Testis (tissue), 5 donors: ENCODE results near the gene PPIL6. TPM values are rescaled to one million over a fixed set of nuclear protein-coding genes. Genes with fewer than 3 reads are reported as not detected.
A peak's percentile ranks its signal among the peaks of the same experiment; 100 is the strongest.

ENCODE experiments used
- DNase-seq: peaks from one replicate; pipeline ENCODE4 v3.0.0-alpha.2; 2019
- H3K27ac ChIP-seq, 2 donors: fragments of 200-600 bp; sonication (generic); one replicate each; pipeline ENCODE4 v1.5.1; 2019
- H3K27me3 ChIP-seq: fragments of 200-600 bp; sonication (generic); one replicate; pipeline ENCODE4 v1.5.1; 2019
- H3K36me3 ChIP-seq: fragments of 200-600 bp; sonication (generic); one replicate; pipeline ENCODE4 v1.5.1; 2017; ENCODE audit warnings: low read depth; ENCODE audit errors: missing control alignments
- H3K4me1 ChIP-seq: fragments of 200-600 bp; sonication (generic); one replicate; pipeline ENCODE4 v1.5.1; 2019
- H3K4me3 ChIP-seq, 2 donors: fragments of 200-600 bp; sonication (generic); one replicate each; pipeline ENCODE4 v1.5.1; 2017 to 2019
- H3K9me3 ChIP-seq: fragments of 200-600 bp; sonication (generic); one replicate; pipeline ENCODE4 v1.5.1; 2017
- POLR2A ChIP-seq: fragments of 450-650 bp; IDR thresholded peaks from one replicate; pipeline ENCODE4 v1.6.1; 2017; ENCODE audit warnings: antibody characterized with exemption, mild to moderate bottlenecking, moderate library complexity
- WGBS, 2 donors: methylation state at CpG; one replicate each; pipeline ENCODE4 v1.1.5; 2018; 5-methylcytosine and 5-hydroxymethylcytosine counted together
- intact Hi-C: fragments of 100-400 bp; cut with DNase I; formaldehyde crosslinking; loops from one replicate; pipeline ENCODE4 v1.15.1; 2023; ENCODE audit warnings: low total_unique reads
- long read RNA-seq, 2 donors: transcript quantifications; one replicate each; lab custom pipeline, GENCODE V29; 2026
- polyA plus RNA-seq: library from polyadenylated mRNA; stranded (reverse); fragments of 350-450 nt; fragmentation: Illumina TruSeq; extraction: RNeasy Lipid Tissue Mini Kit (QIAGEN cat#74804); gene quantifications from one replicate; pipeline ENCODE4 v1.2.3, GENCODE V29; 2014; ENCODE audit warnings: low read depth, low replicate concordance; ENCODE audit not compliant: insufficient read depth
- total RNA-seq, 2 donors: library from RNA; depleted of rRNA; stranded (reverse); fragments of >200 nt; gene quantifications; one replicate each; pipeline ENCODE4 v1.2.3, GENCODE V29; 2016
- TF ChIP-seq, protein P1 (sequence below), 3 experiments: fragments of 450-650 bp in 2 of 3; fragments of 200-600 bp in 1 of 3; sonication (generic) in 1 of 3; IDR thresholded peaks; one replicate each; pipeline ENCODE4 v1.5.1; 2016 to 2019; ENCODE audit warnings: antibody characterized with exemption in 3 of 3, mild to moderate bottlenecking in 2 of 3, moderate library complexity in 1 of 3

The PPIL6 gene
- total RNA-seq, result 10 to 100 TPM; 15.2 to 26.7 TPM
- polyA plus RNA-seq, result 54.6 TPM
- long read RNA-seq, donor 1, full-length matches to known transcripts, result 2 of 2 reads
- long read RNA-seq, donor 1, partial matches to known transcripts, result 0 of 2 reads
- long read RNA-seq, donor 1, other reads (novel, unspliced or antisense), result 0 of 2 reads
- long read RNA-seq, donor 2, full-length matches to known transcripts, result 1 of 1 reads
- long read RNA-seq, donor 2, partial matches to known transcripts, result 0 of 1 reads
- long read RNA-seq, donor 2, other reads (novel, unspliced or antisense), result 0 of 1 reads

DNA sequence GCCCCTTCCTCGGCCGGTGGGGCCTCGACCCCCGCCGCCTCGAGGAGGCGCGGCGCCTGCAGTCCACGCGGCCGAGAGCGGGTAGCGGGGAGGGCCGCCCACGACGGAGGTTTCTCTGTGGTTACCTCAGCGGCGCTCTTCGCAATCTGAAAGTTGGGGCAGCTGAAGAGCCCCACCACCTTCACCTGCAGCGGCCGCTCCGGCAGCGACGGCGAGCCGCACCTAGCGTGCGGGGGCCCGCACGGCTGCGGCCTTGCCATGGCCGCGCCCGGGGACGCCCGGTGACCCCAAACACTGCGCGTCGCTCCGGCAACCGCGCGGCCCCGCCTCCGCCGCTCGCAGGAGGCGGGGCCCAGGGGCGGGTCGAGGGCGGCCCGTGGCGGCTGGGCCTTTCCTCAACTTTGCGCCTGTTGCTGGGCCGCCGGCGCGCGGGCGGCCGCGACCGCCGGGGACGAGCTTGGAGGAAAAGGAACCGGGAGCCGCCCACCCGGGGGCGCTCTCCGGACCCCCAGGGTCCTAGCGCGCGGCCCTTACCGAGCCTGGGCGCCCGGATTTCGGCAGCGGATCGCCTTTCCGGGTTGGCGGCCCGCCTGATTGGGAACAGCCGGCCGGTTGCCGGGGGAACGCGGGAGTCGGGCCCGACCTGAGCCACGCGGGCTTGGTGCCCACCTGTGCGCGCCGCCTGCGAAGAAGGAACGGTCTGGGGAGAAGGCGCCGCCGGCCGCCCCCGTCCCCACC lies at the start of gene PPIL6, which contains the start of gene SMPD2:
Gene PPIL6 (minus strand): TSS at position 298 of the 738 bp plus-strand sequence. CDS start 38 bp downstream, at position 260.
Gene SMPD2 (plus strand): TSS at position 394 of the 738 bp plus-strand sequence. CDS start 398 bp downstream, outside the sequence.
- peaks cover 4% of the 10 kb centered on the region for H3K4me1 ChIP-seq
- TF ChIP-seq POLR2A, result peak; percentile 8
- TF ChIP-seq, protein P1, sequence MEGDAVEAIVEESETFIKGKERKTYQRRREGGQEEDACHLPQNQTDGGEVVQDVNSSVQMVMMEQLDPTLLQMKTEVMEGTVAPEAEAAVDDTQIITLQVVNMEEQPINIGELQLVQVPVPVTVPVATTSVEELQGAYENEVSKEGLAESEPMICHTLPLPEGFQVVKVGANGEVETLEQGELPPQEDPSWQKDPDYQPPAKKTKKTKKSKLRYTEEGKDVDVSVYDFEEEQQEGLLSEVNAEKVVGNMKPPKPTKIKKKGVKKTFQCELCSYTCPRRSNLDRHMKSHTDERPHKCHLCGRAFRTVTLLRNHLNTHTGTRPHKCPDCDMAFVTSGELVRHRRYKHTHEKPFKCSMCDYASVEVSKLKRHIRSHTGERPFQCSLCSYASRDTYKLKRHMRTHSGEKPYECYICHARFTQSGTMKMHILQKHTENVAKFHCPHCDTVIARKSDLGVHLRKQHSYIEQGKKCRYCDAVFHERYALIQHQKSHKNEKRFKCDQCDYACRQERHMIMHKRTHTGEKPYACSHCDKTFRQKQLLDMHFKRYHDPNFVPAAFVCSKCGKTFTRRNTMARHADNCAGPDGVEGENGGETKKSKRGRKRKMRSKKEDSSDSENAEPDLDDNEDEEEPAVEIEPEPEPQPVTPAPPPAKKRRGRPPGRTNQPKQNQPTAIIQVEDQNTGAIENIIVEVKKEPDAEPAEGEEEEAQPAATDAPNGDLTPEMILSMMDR (IDR thresholded peaks at IDR 0.05), result peak in 2 of 3 experiments; percentile 11 to 25
- intact Hi-C loops, result no loop called here
- peak; percentile 92 for DNase-seq
- H3K9me3 ChIP-seq, result no peaks in the 10 kb centered on the region
- no peaks in the 10 kb centered on the region for H3K27me3 ChIP-seq
- peak within 1 kb of the TSS; percentile 82 to 85 for H3K27ac ChIP-seq
- H3K36me3 ChIP-seq, result no peaks in the 10 kb centered on the region
- H3K4me3 ChIP-seq, result peak within 1 kb of the TSS; percentile 88 to 94
- 1% methylated on average over 96 of the region's 102 CpGs; no CpG with 5 or more reads in 1 of the 2 donors for WGBS, 2 donors

DNA sequence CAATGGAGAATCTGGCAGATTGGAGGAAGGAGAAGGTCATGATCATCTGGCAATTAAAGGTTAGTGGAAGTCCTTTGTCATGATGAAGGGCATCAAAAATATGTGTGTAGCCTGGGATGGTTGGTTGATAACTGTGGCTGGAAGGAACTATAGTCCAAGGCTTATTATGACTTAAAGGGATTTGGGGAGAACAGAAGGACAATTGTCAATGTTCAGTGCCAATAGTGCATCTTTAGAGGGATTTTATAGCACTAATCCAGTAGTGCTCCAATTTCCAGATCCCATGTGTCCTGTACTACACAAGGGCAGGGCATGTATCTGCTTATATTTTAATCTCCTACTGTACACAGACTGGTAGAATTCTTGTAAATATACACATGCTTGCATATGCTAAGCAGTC lies 47.6 kb upstream of the PPIL6 start:
- Histone ChIP-seq H3K36me3 (no peaks in the 10 kb centered on the region), H3K27me3 (no peaks in the 10 kb centered on the region), H3K4me1 (peaks cover 5% of the 10 kb centered on the region), H3K27ac (no peak overlapping the region), H3K9me3 (no peaks in the 10 kb centered on the region), H3K4me3 (no peak overlapping the region)
- DNase-seq, result no peak
- intact Hi-C loops, result no loop called here
- TF ChIP-seq, protein P1 (IDR thresholded peaks at IDR 0.05), result no peak
- no peak for TF ChIP-seq POLR2A

DNA sequence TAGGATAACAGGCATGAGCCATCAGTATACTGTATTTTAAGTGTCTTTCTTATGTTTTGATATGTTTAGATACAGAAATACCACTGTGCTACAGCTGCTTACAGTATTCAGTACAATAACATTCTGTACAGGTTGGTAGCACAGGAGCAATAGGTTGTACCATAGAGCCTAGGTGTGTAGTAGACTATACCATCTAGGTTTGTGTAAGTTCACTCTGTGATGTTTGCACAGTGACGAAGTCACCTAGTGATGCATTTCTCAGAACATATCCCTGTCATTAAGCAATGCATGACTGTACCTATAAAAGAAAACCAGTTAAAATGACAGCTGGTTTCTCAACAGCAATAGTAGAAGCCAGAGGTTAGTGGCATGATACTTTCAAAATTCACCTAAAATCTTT lies 45.6 kb upstream of the PPIL6 start:
- WGBS, 2 donors, result 82 to 92% methylated on average over 1 of the region's 1 CpG
- intact Hi-C loops, result no loop called here
- no peak overlapping the region for H3K27ac ChIP-seq
- no peak for DNase-seq
- H3K4me1 ChIP-seq, result peaks cover 5% of the 10 kb centered on the region
- no peaks in the 10 kb centered on the region for H3K27me3 ChIP-seq
- TF ChIP-seq, protein P1 (IDR thresholded peaks at IDR 0.05), result no peak
- no peak for TF ChIP-seq POLR2A
- H3K4me3 ChIP-seq, result no peak overlapping the region
- no peaks in the 10 kb centered on the region for H3K9me3 ChIP-seq
- H3K36me3 ChIP-seq, result no peaks in the 10 kb centered on the region

DNA sequence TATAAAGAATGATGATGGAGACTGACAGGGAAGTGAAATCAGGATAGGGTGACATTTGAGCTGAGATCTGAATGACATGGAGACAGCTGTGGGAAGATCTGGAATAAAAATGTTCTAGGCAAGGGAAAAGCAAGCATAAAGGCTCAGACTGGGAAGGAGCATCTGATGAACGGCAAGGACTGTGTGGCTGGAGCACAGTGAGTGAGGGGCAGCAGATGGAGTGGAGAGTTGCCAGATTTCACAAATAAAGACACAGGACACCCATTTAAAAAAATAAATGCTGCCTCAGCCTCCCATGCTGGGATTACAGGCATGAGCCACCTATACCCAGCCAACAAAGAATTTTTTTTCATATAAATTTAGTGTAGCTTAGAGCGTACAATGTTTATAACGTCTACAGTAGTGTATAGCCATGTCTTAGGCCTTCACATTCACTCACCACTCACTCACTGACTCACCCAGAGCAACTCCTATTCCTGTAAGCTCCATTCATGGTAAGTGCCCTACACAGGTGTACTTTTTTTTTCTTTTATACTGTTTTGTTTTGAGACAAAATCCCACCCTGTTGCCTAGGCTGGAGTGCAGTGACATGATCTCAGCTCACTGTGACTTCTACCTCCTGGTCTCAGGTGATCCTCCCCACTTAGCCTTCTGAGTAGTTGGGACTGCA lies 45.0 kb upstream of the PPIL6 start:
- intact Hi-C loops, result no loop called here
- no peaks in the 10 kb centered on the region for H3K36me3 ChIP-seq
- H3K27me3 ChIP-seq, result no peaks in the 10 kb centered on the region
- TF ChIP-seq, protein P1 (IDR thresholded peaks at IDR 0.05), result no peak
- TF ChIP-seq POLR2A, result no peak
- H3K4me3 ChIP-seq, result no peak overlapping the region
- no peaks in the 10 kb centered on the region for H3K9me3 ChIP-seq
- no peak for DNase-seq
- WGBS, 2 donors, result 68 to 75% methylated on average over 3 of the region's 3 CpGs
- H3K27ac ChIP-seq, result no peak overlapping the region
- peaks cover 5% of the 10 kb centered on the region for H3K4me1 ChIP-seq
